Activated T-helper 2 cell treated with anti-CD3 and anti-CD28 coated beads, Interferon-gamma antibody, Interleukin-2, Interleukin-4, amounts not matched to agents 10 μg/mL and 5 μg/mL and 100 μg/mL, durations not matched to agents 14 hours and 24 hours and 36 hours (primary cell): ENCODE results near the gene RPL34. TPM values are rescaled to one million over a fixed set of nuclear protein-coding genes. Genes with fewer than 3 reads are reported as not detected.

Experiments used
- DNase-seq: peaks from one replicate; pipeline ENCODE4 v3.0.0; 2021; ENCODE audit warnings: low spot score
- H3K27ac Mint-ChIP-seq: one replicate; pipeline ENCODE4 v1.8.0; 2021; ENCODE audit warnings: mixed read lengths
- H3K27me3 Mint-ChIP-seq: one replicate; pipeline ENCODE4 v1.8.0; 2021; ENCODE audit warnings: low read depth, mixed read lengths
- H3K36me3 Mint-ChIP-seq: one replicate; pipeline ENCODE4 v1.8.0; 2021; ENCODE audit warnings: low read depth, mixed read lengths
- H3K4me1 Mint-ChIP-seq: one replicate; pipeline ENCODE4 v1.8.0; 2021; ENCODE audit warnings: low read depth, mixed read lengths
- H3K4me3 Mint-ChIP-seq: one replicate; pipeline ENCODE4 v1.8.0; 2021; ENCODE audit warnings: low read depth, mild to moderate bottlenecking, moderate library complexity, mixed read lengths
- H3K9me3 Mint-ChIP-seq: one replicate; pipeline ENCODE4 v1.8.0; 2021; ENCODE audit warnings: mixed read lengths
- intact Hi-C: fragments of 100-400 bp; cut with micrococcal nuclease; formaldehyde crosslinking; loops from one replicate; pipeline ENCODE4 v1.15.1; 2023
- total RNA-seq: library from RNA; stranded (reverse); gene quantifications from 2 replicates; pipeline ENCODE4 v1.2.3, GENCODE V29; 2022

The RPL34 gene
- total RNA-seq, 1 donor from 2014 or later = 1,412 TPM

DNA sequence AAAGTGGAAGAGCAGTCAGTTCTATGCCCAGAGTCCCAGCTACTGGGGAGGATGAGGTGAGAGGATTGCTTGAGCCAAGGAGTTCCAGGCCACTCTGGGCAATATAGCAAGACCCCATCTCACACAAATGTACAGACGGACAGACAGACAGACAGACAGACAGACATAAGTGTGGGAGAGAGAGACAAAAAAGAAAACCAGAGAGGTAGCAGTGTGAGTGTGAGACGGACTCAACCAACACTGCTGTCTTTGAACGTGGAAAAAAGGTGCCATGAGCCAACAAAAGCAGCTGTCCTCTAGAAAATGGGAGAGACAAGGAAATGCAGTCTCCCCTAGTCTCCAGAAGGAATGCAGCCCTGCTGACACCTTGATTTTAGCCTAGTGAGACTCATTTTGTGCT lies 18.2 kb upstream of the RPL34 start:
- H3K27me3 Mint-ChIP-seq = no peaks in the 10 kb centered on the region
- peaks cover 12% of the 10 kb centered on the region for H3K4me1 Mint-ChIP-seq
- DNase-seq = no peak
- H3K27ac Mint-ChIP-seq = no peak overlapping the region
- no peak overlapping the region for H3K4me3 Mint-ChIP-seq
- intact Hi-C loops = no loop called here
- no peaks in the 10 kb centered on the region for H3K9me3 Mint-ChIP-seq
- H3K36me3 Mint-ChIP-seq = peaks cover 8% of the 10 kb centered on the region

GRCh38 chr4:108607079-108607815 lies 13.1 kb upstream of the RPL34 start:
- intact Hi-C loops = no loop called here
- H3K36me3 Mint-ChIP-seq = peaks cover 18% of the 10 kb centered on the region
- H3K4me1 Mint-ChIP-seq = peaks cover 1% of the 10 kb centered on the region
- H3K9me3 Mint-ChIP-seq = no peaks in the 10 kb centered on the region
- DNase-seq = no peak
- H3K27ac Mint-ChIP-seq = no peak overlapping the region
- no peak overlapping the region for H3K4me3 Mint-ChIP-seq
- H3K27me3 Mint-ChIP-seq = no peaks in the 10 kb centered on the region

DNA sequence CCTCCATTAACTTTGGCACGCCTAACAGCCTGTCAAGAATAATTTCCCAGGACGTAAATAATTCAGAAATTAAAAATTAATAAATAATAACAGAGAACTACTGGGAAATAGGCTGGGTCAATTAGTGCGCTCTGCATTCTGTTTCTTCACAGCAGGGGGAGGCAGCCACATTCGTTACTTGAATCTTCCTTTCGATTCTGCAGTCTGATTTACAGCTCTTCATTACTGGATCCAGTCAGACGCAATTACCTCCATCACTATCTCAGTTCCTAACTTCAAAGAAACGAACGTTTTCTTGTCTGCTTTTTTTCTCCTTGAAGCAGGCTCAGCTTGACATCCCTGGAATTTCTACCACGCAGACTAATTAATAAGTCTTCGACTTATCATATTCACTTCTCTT lies 9.0 kb upstream of the RPL34 start:
- Mint-ChIP-seq H3K9me3 (peaks cover 18% of the 10 kb centered on the region), H3K4me1 (peaks cover 3% of the 10 kb centered on the region), H3K36me3 (peaks cover 42% of the 10 kb centered on the region), H3K4me3 (no peak overlapping the region), H3K27me3 (no peaks in the 10 kb centered on the region), H3K27ac (no peak overlapping the region)
- intact Hi-C loops = no loop called here
- DNase-seq = no peak

DNA sequence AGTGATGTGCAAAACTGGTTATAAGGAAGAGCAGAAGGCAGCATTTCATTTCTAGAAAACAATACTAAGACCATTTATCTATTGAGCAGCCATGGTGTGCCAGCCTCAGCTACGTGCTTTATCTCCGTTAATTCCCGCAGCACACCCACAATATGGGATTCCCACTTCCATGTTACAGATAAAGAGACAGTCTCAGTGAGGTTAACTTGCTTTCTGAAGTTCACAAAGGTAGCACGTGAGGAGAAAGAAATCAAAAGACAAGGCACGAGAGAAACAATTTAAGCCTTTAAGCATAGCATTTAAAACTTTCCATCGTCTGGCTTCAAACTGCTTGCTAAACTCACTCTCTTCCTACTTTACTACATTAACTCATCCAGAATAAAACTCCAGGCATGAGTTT lies 8.0 kb upstream of the RPL34 start:
- Mint-ChIP-seq H3K36me3 (peaks cover 46% of the 10 kb centered on the region), H3K4me3 (no peak overlapping the region), H3K27ac (no peak overlapping the region), H3K9me3 (peaks cover 24% of the 10 kb centered on the region), H3K27me3 (no peaks in the 10 kb centered on the region), H3K4me1 (peaks cover 1% of the 10 kb centered on the region)
- intact Hi-C loops = no loop called here
- DNase-seq = no peak

DNA sequence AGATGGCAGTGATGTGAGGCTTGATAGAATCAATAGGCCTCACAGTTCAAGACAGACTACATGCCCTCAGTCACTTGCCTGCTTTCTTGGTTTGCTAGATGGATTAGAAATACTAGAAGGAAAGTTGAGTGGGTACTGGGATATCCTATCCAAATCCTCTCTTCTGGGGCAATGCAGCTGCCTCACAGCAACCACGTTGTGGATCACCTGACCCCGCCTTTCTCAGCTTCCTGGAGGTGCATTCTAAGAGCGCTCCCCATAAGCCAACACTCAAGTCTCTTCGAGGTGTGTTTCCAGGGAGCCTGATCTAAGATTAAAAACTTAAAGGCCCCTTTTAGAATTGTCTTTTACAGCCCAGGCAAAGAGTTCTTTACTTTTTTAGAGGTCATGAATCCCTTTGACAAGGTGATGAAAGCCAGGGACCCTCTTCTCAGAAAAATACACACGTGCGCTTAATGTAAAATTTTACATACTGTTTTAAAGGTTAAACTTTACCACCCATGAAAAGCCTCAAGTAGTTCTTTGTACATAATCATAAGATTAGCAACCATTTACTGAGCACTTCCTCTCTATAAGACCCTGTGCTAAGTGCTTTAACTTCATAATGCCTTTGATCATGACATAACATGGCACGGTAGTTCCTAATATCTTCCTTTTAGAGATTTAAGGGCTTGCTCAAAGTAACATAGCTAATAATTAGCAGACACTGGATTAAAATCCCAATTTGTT lies 840 bp upstream of the RPL34 start:
- peaks cover 33% of the 10 kb centered on the region for H3K4me1 Mint-ChIP-seq
- peaks cover 72% of the 10 kb centered on the region for H3K36me3 Mint-ChIP-seq
- intact Hi-C loops = loop anchor here (1.0 to 5.0 kb wide), 6 partner anchors 31 to 1198 kb away; partner anchors contain the start of genes GAR1, LEF1, OSTC and PAPSS1
- H3K9me3 Mint-ChIP-seq = peaks cover 21% of the 10 kb centered on the region
- peak; percentile 29 for DNase-seq
- H3K27ac Mint-ChIP-seq = peak overlapping the region; percentile 95
- no peaks in the 10 kb centered on the region for H3K27me3 Mint-ChIP-seq
- peak overlapping the region; percentile 99 for H3K4me3 Mint-ChIP-seq

DNA sequence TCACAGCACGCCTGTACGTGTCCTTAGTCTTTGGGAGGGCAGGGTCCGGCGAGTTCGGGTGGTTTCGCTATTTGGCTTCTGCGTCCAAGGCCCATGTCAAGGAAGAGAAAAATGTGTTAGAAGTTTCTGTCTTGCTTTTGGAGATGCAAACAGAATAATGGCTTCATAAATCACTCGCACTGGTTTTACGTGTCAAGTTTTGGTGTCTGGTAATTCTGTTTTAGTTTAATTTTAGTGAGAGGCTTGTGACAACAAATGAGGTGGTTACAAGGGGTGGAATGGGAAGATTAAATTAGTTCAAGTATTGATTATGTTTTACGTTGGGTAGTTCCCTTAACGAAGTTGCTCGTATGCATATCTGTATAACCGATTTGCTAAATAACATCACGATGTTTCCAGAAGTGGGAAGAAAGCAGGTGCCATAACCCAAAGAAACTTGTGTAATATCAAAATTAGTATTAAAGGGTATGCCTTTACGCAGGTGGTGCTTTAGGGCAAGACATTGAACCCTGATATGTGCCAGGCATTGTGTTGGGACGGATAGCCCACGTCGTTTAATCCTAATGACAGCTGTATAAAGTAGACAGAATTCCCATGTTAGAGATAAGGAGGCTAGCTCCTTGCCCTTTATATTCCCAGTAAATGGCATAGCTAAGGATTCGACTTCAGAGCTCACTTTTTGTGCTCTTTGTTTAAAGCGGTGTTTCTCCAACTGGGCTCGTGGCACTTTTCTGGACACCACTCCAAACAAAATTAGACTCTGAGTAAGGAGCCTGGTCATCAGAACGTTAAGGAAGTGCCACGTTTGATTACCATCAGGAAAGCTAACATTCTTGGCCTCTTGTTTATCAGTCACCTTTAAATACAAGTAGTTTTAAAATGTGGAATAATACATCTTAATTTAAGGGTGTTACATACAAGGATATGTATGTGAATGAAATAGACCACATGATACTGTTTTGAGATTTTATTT lies 843 bp downstream of the RPL34 start:
- Mint-ChIP-seq H3K9me3 (peaks cover 8% of the 10 kb centered on the region), H3K27me3 (no peaks in the 10 kb centered on the region), H3K36me3 (peaks cover 75% of the 10 kb centered on the region), H3K4me3 (peak overlapping the region; percentile 99), H3K4me1 (peaks cover 38% of the 10 kb centered on the region), H3K27ac (peak overlapping the region; percentile 95)
- intact Hi-C loops = loop anchor here (1.0 to 5.0 kb wide), 6 partner anchors 29 to 1196 kb away; partner anchors contain the start of genes GAR1, LEF1, OSTC and PAPSS1
- DNase-seq = no peak

GRCh38 chr4:108622022-108622421 lies 1.6 kb downstream of the RPL34 start:
- Mint-ChIP-seq H3K36me3 (peaks cover 74% of the 10 kb centered on the region), H3K4me3 (peak overlapping the region; percentile 99), H3K4me1 (peaks cover 38% of the 10 kb centered on the region), H3K9me3 (peaks cover under 1% of the 10 kb centered on the region), H3K27me3 (no peaks in the 10 kb centered on the region), H3K27ac (no peak overlapping the region)
- intact Hi-C loops = loop anchor here (5.0 kb wide), 4 partner anchors 455 to 1195 kb away; partner anchors contain the start of genes GAR1 and LEF1
- DNase-seq = no peak

DNA sequence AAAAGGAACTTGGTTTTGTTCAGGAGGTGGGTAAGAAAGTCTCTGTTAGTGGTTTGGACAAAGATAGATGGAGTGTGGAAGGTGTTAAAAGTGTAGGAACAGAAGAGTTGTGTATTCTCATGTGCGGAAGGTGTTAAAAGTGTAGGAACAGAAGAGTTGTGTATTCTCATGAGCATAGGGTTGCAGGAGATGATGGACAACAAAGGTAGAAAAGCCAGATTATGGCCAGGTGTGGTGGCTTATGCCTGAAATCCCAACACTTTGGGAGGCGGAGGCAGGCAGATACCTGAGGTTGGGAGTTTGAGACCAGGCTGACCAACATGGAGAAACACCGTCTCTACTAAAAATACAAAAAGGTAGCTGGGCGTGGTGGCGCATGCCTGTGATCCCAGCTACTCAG lies 2.5 kb downstream of the RPL34 start:
- no peak for DNase-seq
- Mint-ChIP-seq H3K4me3 (peak overlapping the region; percentile 99), H3K9me3 (no peaks in the 10 kb centered on the region), H3K27ac (peak overlapping the region; percentile 0), H3K27me3 (no peaks in the 10 kb centered on the region), H3K4me1 (peaks cover 38% of the 10 kb centered on the region), H3K36me3 (peaks cover 70% of the 10 kb centered on the region)
- intact Hi-C loops = loop anchor here (5.0 kb wide), 4 partner anchors 456 to 1194 kb away; partner anchors contain the start of genes GAR1 and LEF1

- Mint-ChIP-seq H3K27ac (peak overlapping the region; percentile 61), H3K4me3 (peak overlapping the region; percentile 62), H3K4me1 (peaks cover 30% of the 10 kb centered on the region), H3K27me3 (no peaks in the 10 kb centered on the region), H3K9me3 (no peaks in the 10 kb centered on the region), H3K36me3 (peaks cover 78% of the 10 kb centered on the region)
- intact Hi-C loops = loop anchor here (5.0 kb wide), 4 partner anchors 457 to 1193 kb away; partner anchors contain the start of genes GAR1 and LEF1
- no peak for DNase-seq
These were observed 4.1 kb downstream of the RPL34 start for GRCh38 chr4:108624263-108625056.

DNA sequence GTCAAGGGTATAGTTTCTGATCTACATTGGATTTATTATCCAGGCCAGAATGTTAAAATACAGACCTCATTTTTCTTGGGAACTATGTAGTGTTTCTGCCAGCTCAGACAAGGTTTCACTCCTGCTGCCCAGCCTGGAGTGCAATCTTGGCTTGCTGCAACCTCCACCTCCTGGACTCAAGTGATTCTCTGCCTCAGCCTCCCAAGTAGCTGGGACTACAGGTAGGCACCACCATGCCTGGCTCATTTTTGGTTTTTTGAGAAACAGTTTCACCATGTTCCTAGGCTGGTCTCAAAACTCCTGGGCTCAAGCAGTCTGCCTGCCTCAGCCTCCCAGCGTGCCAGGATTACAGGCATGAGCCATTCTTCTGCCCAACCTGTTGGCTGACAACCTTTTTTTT lies 5.7 kb downstream of the RPL34 start:
- DNase-seq = no peak
- intact Hi-C loops = no loop called here
- no peak overlapping the region for H3K27ac Mint-ChIP-seq

DNA sequence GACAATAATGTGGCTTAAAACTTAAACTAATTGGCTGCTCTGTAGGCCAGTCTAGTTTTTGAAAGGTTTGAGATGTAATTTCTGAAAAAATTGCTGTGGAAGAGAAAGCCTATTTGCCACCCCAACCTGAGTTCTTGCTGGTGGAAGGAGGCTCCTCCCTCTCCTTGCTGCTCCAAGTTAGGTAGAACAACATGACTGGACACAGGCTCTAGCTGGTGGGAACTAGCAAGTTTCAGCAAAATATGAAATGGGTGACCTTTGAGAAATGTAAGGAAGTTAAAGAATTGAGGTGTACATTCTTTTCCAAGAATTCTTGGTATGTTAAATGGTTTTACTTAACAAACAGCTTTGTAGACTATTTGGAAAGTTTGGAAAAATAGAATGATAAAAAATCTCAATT lies 8.0 kb downstream of the RPL34 start:
- Mint-ChIP-seq H3K36me3 (peaks cover 83% of the 10 kb centered on the region), H3K4me3 (no peak overlapping the region), H3K9me3 (no peaks in the 10 kb centered on the region)

More for the DNA sequence above, 5.7 kb downstream of the RPL34 start:
- peaks cover 84% of the 10 kb centered on the region for H3K36me3 Mint-ChIP-seq
- H3K27me3 Mint-ChIP-seq = no peaks in the 10 kb centered on the region
- no peaks in the 10 kb centered on the region for H3K9me3 Mint-ChIP-seq
- H3K4me1 Mint-ChIP-seq = peaks cover 24% of the 10 kb centered on the region
- H3K4me3 Mint-ChIP-seq = no peak overlapping the region

More for the DNA sequence above, 8.0 kb downstream of the RPL34 start:
- Mint-ChIP-seq H3K27me3 (no peaks in the 10 kb centered on the region), H3K27ac (no peak overlapping the region), H3K4me1 (peaks cover 16% of the 10 kb centered on the region)
- no peak for DNase-seq
- intact Hi-C loops = no loop called here
